Lung microvascular endothelial cell (primary cell): ENCODE results near the gene ING3. TPM values are rescaled to one million over a fixed set of nuclear protein-coding genes. Genes with fewer than 3 reads are reported as not detected.

Source experiments
- DNase-seq, 2 donors: peaks; one replicate each; pipeline versions ENCODE4 v3.0.0 to v3.0.0-alpha.2; 2010; ENCODE audit warnings: low read depth in 2 of 2
- total RNA-seq: library from RNA; depleted of rRNA; stranded (reverse); fragments of >200 nt; gene quantifications from 2 replicates; pipeline ENCODE4 v1.2.1, GENCODE V29; 2014

The ING3 gene
- total RNA-seq, 1 donor from 2014 or later, result 24.2 TPM

- no peak for DNase-seq
Measured at GRCh38 chr7:121026159-121026558, 75.6 kb downstream of the ING3 start.

GRCh38 chr7:121026577-121027111, 76.1 kb downstream of the ING3 start:
- no peak for DNase-seq

Other genes starting within 250 kb of the ING3 start
- gene TSPAN12, start 92.6 kb upstream of the ING3 start, total RNA-seq, result 46.9 and 148 TPM in 2 replicates
- 0.20 and 0.87 TPM in 2 replicates for gene CPED1, start 37.9 kb downstream of the ING3 start, total RNA-seq